ENCODE measurements around the gene TMTC4. TPM values are rescaled to one million over a fixed set of nuclear protein-coding genes. Genes with fewer than 3 reads are reported as not detected.

The TMTC4 gene
- total and polyA plus RNA-seq, 2 of the 4 experiments (the other 2 are of a cell fraction) = 8.4 to 14.3 TPM

DNA sequence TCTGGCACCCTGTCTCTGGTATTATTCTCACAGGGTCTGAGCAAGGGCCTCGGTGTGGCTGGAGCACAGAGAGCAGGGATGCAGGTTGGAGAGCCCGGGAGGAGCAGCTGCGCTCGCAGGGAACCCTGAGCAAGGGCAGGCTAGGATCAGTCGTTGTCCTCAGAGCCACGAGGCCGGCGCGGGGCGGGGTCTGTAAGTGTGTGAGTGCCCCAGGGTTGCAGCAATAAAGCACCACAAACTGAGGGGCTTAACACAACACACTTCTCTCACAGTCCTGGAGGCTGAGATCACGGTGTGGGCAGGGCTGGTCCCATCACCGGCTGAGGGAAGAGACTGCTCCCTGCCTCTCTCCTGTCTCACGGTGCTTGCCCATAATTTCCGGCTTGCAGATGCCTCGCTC lies 47.5 kb downstream of the TMTC4 start:
- H3K23ac ChIP-seq (ENCODE audit: low read depth, low read length) = no peak overlapping the region
- no peak overlapping the region for H2BK15ac ChIP-seq (ENCODE audit: low read depth, low read length)
- no peak overlapping the region for H2AK5ac ChIP-seq (ENCODE audit: low read depth, low read length)
- H3K18ac ChIP-seq (ENCODE audit: low read depth, low read length) = no peak overlapping the region
- 70% methylated on average over 3 of the region's 15 CpGs; no CpG with 5 or more reads in 1 of the 2 experiments for WGBS, 2 experiments (ENCODE audit: extremely low coverage in 2 of 2, insufficient read length in 1 of 2)
- dilution Hi-C loops (cut with HindIII; ENCODE audit: low sequenced_read_pairs, unreplicated experiment) = no loop called here
- H3K27me3 ChIP-seq (ENCODE audit: control insufficient read depth, insufficient read depth, low read length) = no peaks in the 10 kb centered on the region
- H3K4me2 ChIP-seq (ENCODE audit: low read depth, low read length) = no peak overlapping the region
- POLR2A ChIA-PET (ENCODE audit: unreplicated experiment) = no interaction called here
- intact Hi-C loops (cut with micrococcal nuclease) = no loop called here
- no peak overlapping the region for H3K27ac ChIP-seq (ENCODE audit: insufficient read depth, low read length)
- no peak overlapping the region for H2BK120ac ChIP-seq (ENCODE audit: low read depth, low read length)
- no peak overlapping the region for H3K4me3 ChIP-seq (ENCODE audit: insufficient read depth, low read depth, low read length)
- TF ChIP-seq MAFK (IDR thresholded peaks at IDR 0.05; ENCODE audit: low read depth, low read length) (no peak), NFE2L2 (IDR thresholded peaks at IDR 0.05; ENCODE audit: low read depth, low read length) (no peak), BHLHE40 (IDR thresholded peaks at IDR 0.05; ENCODE audit: low read depth, low read length) (no peak), CHD1 (IDR thresholded peaks at IDR 0.05; ENCODE audit: low read depth, low read length) (no peak), FOS (IDR thresholded peaks at IDR 0.05; ENCODE audit: low read depth, low read length) (no peak), MAZ (IDR thresholded peaks at IDR 0.05; ENCODE audit: borderline replicate concordance, low read depth, low read length) (no peak), RCOR1 (IDR thresholded peaks at IDR 0.05; ENCODE audit: insufficient replicate concordance, low read length) (no peak), POLR2A (IDR thresholded peaks at IDR 0.05; ENCODE audit: low read depth, low read length) (no peak), RAD21 (IDR thresholded peaks at IDR 0.05; ENCODE audit: low read length) (no peak), RFX5 (IDR thresholded peaks at IDR 0.05; ENCODE audit: low read depth, low read length) (no peak), MXI1 (IDR thresholded peaks at IDR 0.05; ENCODE audit: borderline replicate concordance, low read depth, low read length) (no peak), CEBPB (IDR thresholded peaks at IDR 0.05; ENCODE audit: low read depth, low read length) (no peak)
- TF ChIP-seq, protein P1, sequence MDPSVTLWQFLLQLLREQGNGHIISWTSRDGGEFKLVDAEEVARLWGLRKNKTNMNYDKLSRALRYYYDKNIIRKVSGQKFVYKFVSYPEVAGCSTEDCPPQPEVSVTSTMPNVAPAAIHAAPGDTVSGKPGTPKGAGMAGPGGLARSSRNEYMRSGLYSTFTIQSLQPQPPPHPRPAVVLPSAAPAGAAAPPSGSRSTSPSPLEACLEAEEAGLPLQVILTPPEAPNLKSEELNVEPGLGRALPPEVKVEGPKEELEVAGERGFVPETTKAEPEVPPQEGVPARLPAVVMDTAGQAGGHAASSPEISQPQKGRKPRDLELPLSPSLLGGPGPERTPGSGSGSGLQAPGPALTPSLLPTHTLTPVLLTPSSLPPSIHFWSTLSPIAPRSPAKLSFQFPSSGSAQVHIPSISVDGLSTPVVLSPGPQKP (IDR thresholded peaks at IDR 0.05; ENCODE audit: borderline replicate concordance, low read depth, low read length) = no peak
- no peaks in the 10 kb centered on the region for H4K20me1 ChIP-seq (ENCODE audit: insufficient read depth, low read length)
- no peak overlapping the region for H4K8ac ChIP-seq (ENCODE audit: low read depth in 2 of 2, low read length in 2 of 2)
- peaks cover 5% of the 10 kb centered on the region; the same call in 1 of the 2 replicates for H3K4me1 ChIP-seq (ENCODE audit: control insufficient read depth, insufficient read depth, low read length)
- H3K4ac ChIP-seq (ENCODE audit: low read depth, low read length) = no peak overlapping the region
- no peak overlapping the region for H4K91ac ChIP-seq (ENCODE audit: insufficient read depth, low read depth, low read length)
- no peak overlapping the region for H2AK9ac ChIP-seq (replicated peaks; ENCODE audit: low read depth, low read length, poor library complexity)
- no peak overlapping the region for H4K5ac ChIP-seq (ENCODE audit: low read depth, low read length)
- no peak overlapping the region for H3K9ac ChIP-seq (ENCODE audit: low read depth, low read length)
- CTCF ChIA-PET = no interaction called here
- no peaks in the 10 kb centered on the region for H3K9me3 ChIP-seq (ENCODE audit: control insufficient read depth, insufficient read depth, low read length)
- BruUV-seq (replicated peaks) = no TSS peak
- no peak for ATAC-seq (ENCODE audit: low read depth)
- H3K36me3 ChIP-seq (ENCODE audit: control insufficient read depth, insufficient read depth, low read length) = peaks cover 5% of the 10 kb centered on the region
- H2AFZ ChIP-seq (replicated peaks; ENCODE audit: low read length, poor library complexity) = no peak overlapping the region
- in situ Hi-C loops (cut with MboI; ENCODE audit: low sequenced_read_pairs) = no loop called here
- H3K56ac ChIP-seq (ENCODE audit: extremely low read depth, insufficient read depth, low read length) = no peak overlapping the region
- H3K14ac ChIP-seq (replicated peaks; ENCODE audit: low read depth, low read length) = no peak overlapping the region
- H2BK5ac ChIP-seq (ENCODE audit: low read depth, low read length, poor library complexity, severe bottlenecking) = no peak overlapping the region
- no peak for DNase-seq
- H2BK20ac ChIP-seq (ENCODE audit: low read depth, low read length) = no peak overlapping the region
- H3K79me1 ChIP-seq (ENCODE audit: low read depth in 1 of 2, low read length in 2 of 2) = no peaks in the 10 kb centered on the region
- peaks cover 2% of the 10 kb centered on the region; the same call in 1 of the 2 replicates for H3K9me1 ChIP-seq (ENCODE audit: insufficient read depth, low read length)

All from IMR-90 (cell line).